Measurements from ENCODE around the gene IQCN. TPM values are rescaled to one million over a fixed set of nuclear protein-coding genes. Genes with fewer than 3 reads are reported as not detected.
"Not testable (repeated sequence)": the region's sequence is repeated elsewhere in the genome, so short reads cannot be mapped to it uniquely, and the experiment has no call there.

The IQCN gene
- total RNA-seq, 4 donors from 2014 or later: 4.8 to 49.7 (median 17.5) TPM

- DNase-seq: no peak
These were observed 57.5 kb downstream of the IQCN start for GRCh38 chr19:18216789-18217188.

GRCh38 chr19:18214779-18215433 is 59.3 kb downstream of the IQCN start:
- intact Hi-C loops (cut with DNase I; ENCODE audit: low total_unique reads): no loop called here
- WGBS, 2 donors (ENCODE audit: low coverage in 1 of 2): 61% methylated on average over 3 to 7 of the region's 7 CpGs
- in situ Hi-C loops (cut with MboI; ENCODE audit: low pct_ligation_motif_present in 1 of 4, low pct_unique_long_range_greater_than_20kb in 1 of 4, low sequenced_read_pairs in 3 of 4): loop anchor here in 1 of 4 donors (25.0 kb wide), 1 partner anchor 122 kb away; the partner anchor contains the start of gene PGPEP1
- Histone ChIP-seq H3K4me1 (no peaks in the 10 kb centered on the region), H3K27ac (no peak overlapping the region), H3K36me3 (no peaks in the 10 kb centered on the region), H3K9me3 (no peaks in the 10 kb centered on the region), H3K27me3 (no peaks in the 10 kb centered on the region), H3K4me3 (no peak overlapping the region)
- no peak for DNase-seq
- no peak for TF ChIP-seq POLR2A (IDR thresholded peaks at IDR 0.05)
- no peak for TF ChIP-seq EP300 (IDR thresholded peaks at IDR 0.05; ENCODE audit: low read depth)
- TF ChIP-seq CTCF (IDR thresholded peaks at IDR 0.05): no peak
- no peak for TF ChIP-seq POLR2AphosphoS5 (IDR thresholded peaks at IDR 0.05)

More at GRCh38 chr19:18216789-18217188, 57.5 kb downstream of the IQCN start:
- Histone ChIP-seq H3K4me1 (peaks cover 0 to 3% (median 0%) of the 10 kb centered on the region in 4 donors), H3K27ac (no peak overlapping the region), H3K4me3 (no peak overlapping the region), H3K9me3 (no peaks in the 10 kb centered on the region), H3K27me3 (peaks cover 15% of the 10 kb centered on the region), H3K36me3 (no peaks in the 10 kb centered on the region)
- in situ Hi-C loops (cut with MboI; ENCODE audit: low pct_ligation_motif_present in 1 of 4, low pct_unique_long_range_greater_than_20kb in 1 of 4, low sequenced_read_pairs in 3 of 4): loop anchor here in 1 of 4 donors (25.0 kb wide), 1 partner anchor 121 kb away; the partner anchor contains the start of gene PGPEP1
- intact Hi-C loops (cut with DNase I; ENCODE audit: low total_unique reads): no loop called here
- TF ChIP-seq EP300 (IDR thresholded peaks at IDR 0.05; ENCODE audit: low read depth) (no peak), POLR2A (IDR thresholded peaks at IDR 0.05) (no peak), CTCF (IDR thresholded peaks at IDR 0.05) (no peak), POLR2AphosphoS5 (IDR thresholded peaks at IDR 0.05) (no peak)
- 91% methylated on average over 8 of the region's 8 CpGs; no CpG with 5 or more reads in 1 of the 2 donors for WGBS, 2 donors (ENCODE audit: low coverage in 1 of 2)

- DNase-seq: no peak
- in situ Hi-C loops (cut with MboI; ENCODE audit: low pct_ligation_motif_present in 1 of 4, low pct_unique_long_range_greater_than_20kb in 1 of 4, low sequenced_read_pairs in 3 of 4): loop anchor here in 1 of 4 donors (25.0 kb wide), 1 partner anchor 126 kb away; the partner anchor contains the start of gene PGPEP1
- no peak overlapping the region for H3K27ac ChIP-seq
- peaks cover 12% of the 10 kb centered on the region for H3K27me3 ChIP-seq
- intact Hi-C loops (cut with DNase I; ENCODE audit: low total_unique reads): loop anchor here (2.0 kb wide), 1 partner anchor 39 kb away; no protein-coding TSS in a partner anchor
- H3K36me3 ChIP-seq: no peaks in the 10 kb centered on the region
- TF ChIP-seq POLR2AphosphoS5 (IDR thresholded peaks at IDR 0.05) (no peak), EP300 (IDR thresholded peaks at IDR 0.05; ENCODE audit: low read depth) (no peak), POLR2A (IDR thresholded peaks at IDR 0.05) (no peak), CTCF (IDR thresholded peaks at IDR 0.05) (no peak)
- no peaks in the 10 kb centered on the region for H3K9me3 ChIP-seq
- H3K4me1 ChIP-seq: no peaks in the 10 kb centered on the region
- H3K4me3 ChIP-seq: no peak overlapping the region
- WGBS, 2 donors (ENCODE audit: low coverage in 1 of 2): 81% methylated on average over 14 of the region's 14 CpGs; no CpG with 5 or more reads in 1 of the 2 donors
These were observed 62.6 kb downstream of the IQCN start for GRCh38 chr19:18211683-18212082.

- intact Hi-C loops (cut with DNase I; ENCODE audit: low total_unique reads): loop anchor here (10.0 kb wide), 1 partner anchor 205 kb away; the partner anchor contains the start of gene SSBP4
- not testable (repeated sequence) for H3K4me3 ChIP-seq
These were observed 64.3 kb downstream of the IQCN start for GRCh38 chr19:18209912-18210311.

More at GRCh38 chr19:18209912-18210311, 64.3 kb downstream of the IQCN start:
- DNase-seq, H3K27ac ChIP-seq, H3K9me3 ChIP-seq, H3K36me3 ChIP-seq: not testable (repeated sequence)
- H3K27me3 ChIP-seq: peaks cover 12% of the 10 kb centered on the region
- WGBS, 2 donors (ENCODE audit: low coverage in 1 of 2): 82 to 95% methylated on average over 3 to 5 of the region's 5 CpGs
- in situ Hi-C loops (cut with MboI; ENCODE audit: low pct_ligation_motif_present in 1 of 4, low pct_unique_long_range_greater_than_20kb in 1 of 4, low sequenced_read_pairs in 3 of 4): loop anchor here in 1 of 4 donors (25.0 kb wide), 1 partner anchor 127 kb away; the partner anchor contains the start of gene PGPEP1
- peaks cover 0 to 11% (median 8%) of the 10 kb centered on the region in 4 donors for H3K4me1 ChIP-seq

All from transverse colon (tissue), 4 donors.